Measurements from ENCODE around the gene PLXNA2.
A peak's percentile ranks its signal among the peaks of the same experiment; 100 is the strongest.

The PLXNA2 gene

GRCh38 chr1:208132287-208132882, 111.8 kb downstream of the PLXNA2 start:
- no peak overlapping the region for H2AK5ac ChIP-seq (ENCODE audit: low read length)
- WGBS (ENCODE audit: extremely low coverage, insufficient coverage, low lambda C conversion rate), result no CpG with 5 or more reads among the region's 4 CpGs
- H3K56ac ChIP-seq (ENCODE audit: low read length), result peak overlapping the region; percentile 63
- no peak overlapping the region for H3K9ac ChIP-seq (ENCODE audit: low read length)
- peaks cover 2% of the 10 kb centered on the region for H3K79me1 ChIP-seq (ENCODE audit: low read length)
- no peak overlapping the region for H2BK5ac ChIP-seq (ENCODE audit: low read length)
- peaks cover 22% of the 10 kb centered on the region for H3K4me1 ChIP-seq (ENCODE audit: control insufficient read depth, low read depth, low read length)
- peak overlapping the region; percentile 58 for H3K27ac ChIP-seq (ENCODE audit: low read depth, low read length)
- no peak overlapping the region for H3K4ac ChIP-seq (ENCODE audit: low read depth, low read length)
- H2BK120ac ChIP-seq (ENCODE audit: low read depth, low read length), result no peak overlapping the region
- H3K27me3 ChIP-seq (ENCODE audit: insufficient read depth, low read length, poor library complexity), result no peaks in the 10 kb centered on the region
- H3K36me3 ChIP-seq (ENCODE audit: control insufficient read depth, insufficient read depth, low read length), result no peaks in the 10 kb centered on the region
- H3K4me2 ChIP-seq (ENCODE audit: low read length), result no peak overlapping the region
- peak; percentile 90 for DNase-seq
- no peak overlapping the region for H4K5ac ChIP-seq (ENCODE audit: low read length)
- no peak overlapping the region for H3K4me3 ChIP-seq (ENCODE audit: low read length)
- H3K79me2 ChIP-seq (ENCODE audit: control insufficient read depth, insufficient read depth, low read length), result no peaks in the 10 kb centered on the region
- no peak overlapping the region for H4K8ac ChIP-seq (ENCODE audit: low read depth, low read length)
- peak overlapping the region; percentile 69 for H3K18ac ChIP-seq (ENCODE audit: low read length)
- no peak overlapping the region for H2BK15ac ChIP-seq (replicated peaks; ENCODE audit: low read depth)
- no peak overlapping the region for H3K23ac ChIP-seq (ENCODE audit: low read length)

DNA sequence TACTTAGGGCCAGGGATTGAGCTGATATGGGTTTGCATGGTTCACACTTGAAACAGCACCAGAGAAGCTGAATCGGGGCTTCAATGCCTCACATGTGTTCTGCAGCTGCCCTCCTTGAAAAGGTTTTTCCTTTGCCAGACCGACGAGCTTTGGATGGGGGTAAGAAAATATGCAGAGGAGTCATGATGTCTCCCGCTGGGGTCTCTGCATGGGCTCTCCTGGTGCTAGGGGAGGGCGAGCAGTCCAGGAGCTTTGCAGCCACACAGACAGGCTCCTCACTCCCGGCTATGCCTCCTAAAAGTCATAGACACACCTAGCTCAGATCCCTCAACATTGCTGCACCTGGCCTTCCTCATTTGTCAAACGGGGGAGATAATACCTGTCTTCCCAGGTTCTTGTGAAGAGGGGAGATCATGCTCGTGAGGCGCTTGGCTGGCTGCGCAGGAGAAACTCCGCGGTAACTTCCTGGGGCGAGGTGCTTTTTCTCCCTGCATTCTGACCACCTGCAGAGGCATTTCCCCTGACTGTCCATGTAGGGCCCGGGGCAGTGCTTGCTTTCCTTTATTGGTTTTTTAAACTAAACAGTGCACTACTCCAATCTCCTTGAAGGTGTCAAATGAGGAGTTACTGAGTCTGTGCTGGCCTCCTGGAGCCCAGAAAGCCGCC, 112.4 kb downstream of the PLXNA2 start:
- Histone ChIP-seq H3K79me2 (ENCODE audit: control insufficient read depth, insufficient read depth, low read length) (no peaks in the 10 kb centered on the region), H2BK120ac (ENCODE audit: low read depth, low read length) (no peak overlapping the region), H3K18ac (ENCODE audit: low read length) (peak overlapping the region; percentile 69), H2BK5ac (ENCODE audit: low read length) (no peak overlapping the region), H4K5ac (ENCODE audit: low read length) (no peak overlapping the region), H3K56ac (ENCODE audit: low read length) (peak overlapping the region; percentile 63), H3K27ac (ENCODE audit: low read depth, low read length) (peak overlapping the region; percentile 58), H3K9ac (ENCODE audit: low read length) (peak overlapping the region; percentile 3), H3K23ac (ENCODE audit: low read length) (no peak overlapping the region), H3K79me1 (ENCODE audit: low read length) (peaks cover 2% of the 10 kb centered on the region), H3K4me2 (ENCODE audit: low read length) (peak overlapping the region; percentile 9), H2BK15ac (replicated peaks; ENCODE audit: low read depth) (no peak overlapping the region), H3K36me3 (ENCODE audit: control insufficient read depth, insufficient read depth, low read length) (no peaks in the 10 kb centered on the region), H3K4me3 (ENCODE audit: low read length) (no peak overlapping the region), H4K8ac (ENCODE audit: low read depth, low read length) (no peak overlapping the region), H2AK5ac (ENCODE audit: low read length) (no peak overlapping the region), H3K4ac (ENCODE audit: low read depth, low read length) (peak overlapping the region; percentile 29), H3K27me3 (ENCODE audit: insufficient read depth, low read length, poor library complexity) (no peaks in the 10 kb centered on the region), H3K4me1 (ENCODE audit: control insufficient read depth, low read depth, low read length) (peaks cover 22% of the 10 kb centered on the region)
- DNase-seq, result no peak
- no CpG with 5 or more reads among the region's 15 CpGs for whole genome bisulfite sequencing (ENCODE audit: extremely low coverage, insufficient coverage, low lambda C conversion rate)

DNA sequence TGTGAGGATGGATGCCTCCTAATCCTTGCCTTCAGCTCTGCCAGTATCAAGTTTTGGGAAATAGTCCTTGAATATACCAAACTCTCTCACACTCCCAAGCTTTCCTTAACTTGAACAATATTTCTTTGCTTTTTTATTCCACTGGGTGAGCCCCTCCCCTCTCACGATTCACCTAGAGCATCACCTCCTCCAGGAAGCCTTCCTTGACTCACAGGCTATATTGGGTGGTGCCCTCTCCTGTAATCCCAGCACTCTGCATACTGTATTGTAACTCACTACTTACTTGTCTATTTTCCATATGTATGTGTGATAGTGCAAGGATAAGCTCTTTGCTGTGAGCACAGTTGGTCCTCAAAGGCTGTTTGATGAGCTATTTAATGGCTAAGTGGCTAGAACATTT, 114.7 kb downstream of the PLXNA2 start:
- Histone ChIP-seq H4K8ac (ENCODE audit: low read depth, low read length) (no peak overlapping the region), H2AK5ac (ENCODE audit: low read length) (no peak overlapping the region), H4K5ac (ENCODE audit: low read length) (no peak overlapping the region), H3K27me3 (ENCODE audit: insufficient read depth, low read length, poor library complexity) (no peaks in the 10 kb centered on the region), H3K18ac (ENCODE audit: low read length) (no peak overlapping the region), H3K9ac (ENCODE audit: low read length) (no peak overlapping the region), H3K4ac (ENCODE audit: low read depth, low read length) (no peak overlapping the region), H3K56ac (ENCODE audit: low read length) (no peak overlapping the region), H3K36me3 (ENCODE audit: control insufficient read depth, insufficient read depth, low read length) (no peaks in the 10 kb centered on the region), H2BK15ac (replicated peaks; ENCODE audit: low read depth) (no peak overlapping the region), H3K27ac (ENCODE audit: low read depth, low read length) (no peak overlapping the region), H3K4me2 (ENCODE audit: low read length) (no peak overlapping the region), H2BK120ac (ENCODE audit: low read depth, low read length) (no peak overlapping the region), H3K4me1 (ENCODE audit: control insufficient read depth, low read depth, low read length) (peaks cover 13% of the 10 kb centered on the region), H3K23ac (ENCODE audit: low read length) (no peak overlapping the region), H3K79me2 (ENCODE audit: control insufficient read depth, insufficient read depth, low read length) (no peaks in the 10 kb centered on the region), H3K79me1 (ENCODE audit: low read length) (no peaks in the 10 kb centered on the region), H3K4me3 (ENCODE audit: low read length) (no peak overlapping the region), H2BK5ac (ENCODE audit: low read length) (no peak overlapping the region)
- no CpG with 5 or more reads among the region's 1 CpG for WGBS (ENCODE audit: extremely low coverage, insufficient coverage, low lambda C conversion rate)
- no peak for DNase-seq

GRCh38 chr1:208129060-208129459, 115.1 kb downstream of the PLXNA2 start:
- Histone ChIP-seq H3K79me2 (ENCODE audit: control insufficient read depth, insufficient read depth, low read length) (no peaks in the 10 kb centered on the region), H3K4me2 (ENCODE audit: low read length) (no peak overlapping the region), H2AK5ac (ENCODE audit: low read length) (no peak overlapping the region), H3K36me3 (ENCODE audit: control insufficient read depth, insufficient read depth, low read length) (no peaks in the 10 kb centered on the region), H3K18ac (ENCODE audit: low read length) (no peak overlapping the region), H4K8ac (ENCODE audit: low read depth, low read length) (no peak overlapping the region), H3K4me3 (ENCODE audit: low read length) (no peak overlapping the region), H2BK5ac (ENCODE audit: low read length) (no peak overlapping the region), H3K27me3 (ENCODE audit: insufficient read depth, low read length, poor library complexity) (no peaks in the 10 kb centered on the region), H3K56ac (ENCODE audit: low read length) (no peak overlapping the region), H2BK15ac (replicated peaks; ENCODE audit: low read depth) (no peak overlapping the region), H3K4me1 (ENCODE audit: control insufficient read depth, low read depth, low read length) (peaks cover 10% of the 10 kb centered on the region), H2BK120ac (ENCODE audit: low read depth, low read length) (no peak overlapping the region), H4K5ac (ENCODE audit: low read length) (no peak overlapping the region), H3K27ac (ENCODE audit: low read depth, low read length) (no peak overlapping the region), H3K23ac (ENCODE audit: low read length) (no peak overlapping the region), H3K79me1 (ENCODE audit: low read length) (no peaks in the 10 kb centered on the region), H3K4ac (ENCODE audit: low read depth, low read length) (no peak overlapping the region), H3K9ac (ENCODE audit: low read length) (no peak overlapping the region)
- no peak for DNase-seq
- no CpG with 5 or more reads among the region's 1 CpG for WGBS (ENCODE audit: extremely low coverage, insufficient coverage, low lambda C conversion rate)

DNA sequence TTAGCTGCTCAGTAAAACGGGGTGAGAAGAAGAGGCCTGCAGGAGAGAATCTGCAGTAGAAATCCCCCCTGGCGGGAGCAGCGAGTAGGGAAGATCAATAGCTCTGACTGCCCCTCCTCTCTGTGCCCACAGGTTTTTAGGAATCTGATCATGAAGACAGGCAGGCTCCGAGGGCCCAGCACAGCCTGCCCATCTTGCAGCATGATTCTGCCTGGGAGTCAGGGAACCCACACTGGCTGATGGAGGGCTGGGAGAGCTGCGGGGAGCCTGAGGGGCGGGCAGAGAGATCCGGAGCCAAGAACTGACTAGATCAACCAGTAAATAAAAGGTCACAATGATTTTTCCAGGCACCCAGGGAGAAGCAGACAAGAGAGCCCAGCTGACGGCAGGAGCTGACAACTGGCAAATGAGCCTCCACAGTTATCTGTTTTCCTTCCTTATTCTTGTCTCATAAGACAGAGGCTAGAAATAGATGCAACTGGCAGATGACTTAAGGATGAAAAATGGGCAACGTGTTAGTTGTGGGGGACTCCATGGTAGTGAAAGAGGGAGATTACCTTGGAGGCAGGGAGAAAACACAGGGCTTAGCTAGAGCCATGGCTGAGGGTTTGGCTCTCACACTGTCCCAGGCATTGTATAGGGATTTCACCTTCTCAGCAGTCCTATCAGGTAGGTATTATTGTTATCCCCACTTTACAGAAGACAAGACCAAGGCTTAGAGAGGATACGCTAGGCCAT, 116.2 kb downstream of the PLXNA2 start:
- H3K79me2 ChIP-seq (ENCODE audit: control insufficient read depth, insufficient read depth, low read length), result no peaks in the 10 kb centered on the region

More for the DNA sequence above, 116.2 kb downstream of the PLXNA2 start:
- Histone ChIP-seq H3K4me1 (ENCODE audit: control insufficient read depth, low read depth, low read length) (peaks cover 7% of the 10 kb centered on the region), H3K4me3 (ENCODE audit: low read length) (no peak overlapping the region), H2BK15ac (replicated peaks; ENCODE audit: low read depth) (no peak overlapping the region), H2BK120ac (ENCODE audit: low read depth, low read length) (no peak overlapping the region), H3K27me3 (ENCODE audit: insufficient read depth, low read length, poor library complexity) (no peaks in the 10 kb centered on the region), H3K18ac (ENCODE audit: low read length) (no peak overlapping the region), H2AK5ac (ENCODE audit: low read length) (no peak overlapping the region), H3K4ac (ENCODE audit: low read depth, low read length) (no peak overlapping the region), H3K4me2 (ENCODE audit: low read length) (no peak overlapping the region), H3K79me1 (ENCODE audit: low read length) (no peaks in the 10 kb centered on the region), H2BK5ac (ENCODE audit: low read length) (no peak overlapping the region), H3K36me3 (ENCODE audit: control insufficient read depth, insufficient read depth, low read length) (no peaks in the 10 kb centered on the region), H4K8ac (ENCODE audit: low read depth, low read length) (no peak overlapping the region), H4K5ac (ENCODE audit: low read length) (no peak overlapping the region), H3K9ac (ENCODE audit: low read length) (no peak overlapping the region), H3K27ac (ENCODE audit: low read depth, low read length) (peak overlapping the region; percentile 52), H3K23ac (ENCODE audit: low read length) (no peak overlapping the region), H3K56ac (ENCODE audit: low read length) (peak overlapping the region; percentile 35)
- no peak for DNase-seq
- WGBS (ENCODE audit: extremely low coverage, insufficient coverage, low lambda C conversion rate), result no CpG with 5 or more reads among the region's 10 CpGs

All from mesendoderm (in vitro differentiated cells).